ENCODE results near the gene RDX.

RDX gene

DNA sequence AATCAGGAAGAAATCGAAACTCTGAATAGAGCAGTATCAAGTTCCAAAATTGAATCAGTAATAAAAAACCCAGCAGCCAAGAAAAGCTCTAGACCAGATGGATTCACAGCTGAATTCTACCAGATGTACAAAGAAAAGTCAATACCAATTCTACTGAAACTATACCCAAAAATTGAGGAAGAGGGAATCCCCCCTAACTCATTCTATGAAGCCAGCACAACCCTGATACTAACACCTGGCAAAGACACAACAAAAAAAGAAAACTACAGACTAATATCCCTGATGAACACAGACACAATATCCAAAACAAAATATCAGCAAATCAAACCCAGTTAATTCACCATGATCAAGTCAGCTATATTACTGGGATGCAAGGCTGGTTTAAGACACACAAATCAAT is 105.5 kb downstream of the RDX start:
- H3K4me3 ChIP-seq (ENCODE audit: low read depth, low read length) = no peak overlapping the region
- TF ChIP-seq CTCF (IDR thresholded peaks at IDR 0.05; ENCODE audit: borderline replicate concordance, insufficient read depth, low read depth, low read length) = no peak

DNA sequence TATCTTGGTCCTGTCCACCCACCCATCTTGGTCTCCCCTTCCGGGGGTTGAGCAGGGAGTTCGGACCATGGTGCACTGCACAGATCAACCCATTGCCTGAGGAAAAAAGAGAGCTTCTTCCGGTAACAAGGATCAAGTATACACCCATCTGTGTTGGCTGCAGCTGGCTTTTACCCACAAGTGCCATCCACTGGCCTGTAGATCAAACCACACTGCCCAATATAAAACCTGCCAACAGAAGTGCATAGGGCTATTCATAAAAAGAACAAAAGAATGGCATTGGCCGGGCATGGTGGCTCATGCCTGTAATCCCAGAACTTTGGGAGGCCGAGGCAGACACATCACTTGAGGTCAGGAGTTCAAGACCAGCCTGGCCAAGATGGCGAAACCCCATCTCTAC is 108.7 kb downstream of the RDX start:
- H3K4me3 ChIP-seq (ENCODE audit: low read depth, low read length) = no peak overlapping the region
- no peak for TF ChIP-seq CTCF (IDR thresholded peaks at IDR 0.05; ENCODE audit: borderline replicate concordance, insufficient read depth, low read depth, low read length)

DNA sequence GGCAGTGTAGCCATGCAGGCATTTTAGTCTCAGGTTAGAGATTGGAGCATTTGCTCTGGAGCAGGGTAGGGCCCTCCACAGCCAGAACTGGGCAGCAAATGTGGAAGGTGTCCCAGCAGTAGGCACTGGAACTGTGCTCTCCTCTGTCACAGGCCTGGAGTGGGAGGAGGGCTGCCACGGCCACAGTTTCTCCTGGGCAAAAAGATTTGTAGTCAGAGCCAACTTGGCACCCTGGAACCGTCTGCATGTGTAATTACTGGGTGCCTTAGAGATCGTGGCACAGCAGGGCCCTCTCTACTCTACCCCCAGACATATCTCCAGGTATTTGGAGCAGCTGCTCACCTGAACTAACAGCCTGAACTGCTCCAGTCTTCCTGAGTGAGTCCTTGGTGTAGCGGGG is 109.5 kb downstream of the RDX start:
- TF ChIP-seq CTCF (IDR thresholded peaks at IDR 0.05; ENCODE audit: borderline replicate concordance, insufficient read depth, low read depth, low read length) = no peak
- H3K4me3 ChIP-seq (ENCODE audit: low read depth, low read length) = no peak overlapping the region

- H3K4me3 ChIP-seq (ENCODE audit: low read depth, low read length) = no peak overlapping the region
- no peak for TF ChIP-seq CTCF (IDR thresholded peaks at IDR 0.05; ENCODE audit: borderline replicate concordance, insufficient read depth, low read depth, low read length)
Observed at GRCh38 chr11:110186456-110186855, 110.0 kb downstream of the RDX start.

DNA sequence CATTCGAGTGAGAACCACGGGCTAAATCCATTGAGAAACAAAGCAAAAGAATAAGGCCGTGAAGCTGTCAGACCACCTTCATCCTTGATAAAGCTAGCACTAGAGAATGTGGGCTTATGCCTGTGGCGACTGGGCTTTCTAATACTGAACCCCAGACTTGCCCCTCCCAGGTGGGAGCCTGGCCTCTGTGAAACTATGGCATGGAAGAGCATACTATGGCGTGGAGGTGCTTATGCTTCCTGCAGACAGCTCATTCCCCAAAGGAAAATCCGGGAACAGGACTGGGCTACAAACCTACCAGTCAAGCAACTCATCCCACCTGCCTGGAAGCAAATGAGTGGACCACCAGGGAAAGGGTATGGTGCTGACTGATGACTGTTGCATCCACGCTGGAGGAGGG is 110.8 kb downstream of the RDX start:
- H3K4me3 ChIP-seq (ENCODE audit: low read depth, low read length) = no peak overlapping the region
- TF ChIP-seq CTCF (IDR thresholded peaks at IDR 0.05; ENCODE audit: borderline replicate concordance, insufficient read depth, low read depth, low read length) = no peak

DNA sequence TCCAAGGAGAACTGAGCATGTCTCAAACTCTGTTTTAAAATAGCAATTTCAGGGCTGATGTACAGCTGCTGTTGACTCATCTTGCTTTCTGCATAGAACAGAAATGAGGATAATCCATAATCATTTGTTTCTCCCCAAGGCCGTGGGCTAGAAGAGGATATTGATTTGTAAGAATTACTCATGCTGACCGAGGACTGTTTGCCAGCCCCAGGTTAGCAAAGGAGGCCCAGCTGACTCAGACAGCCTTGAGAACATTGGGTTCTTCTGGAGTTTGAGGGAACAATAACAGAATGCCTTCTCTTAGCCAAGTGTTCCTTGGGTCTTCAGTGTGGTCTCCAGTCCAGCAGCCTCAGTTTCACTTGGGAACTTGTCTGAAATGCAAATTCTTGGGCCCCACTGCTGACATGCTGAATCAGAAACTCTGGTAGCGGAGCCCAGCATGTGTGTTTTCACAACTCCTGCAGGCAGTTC is 111.3 kb downstream of the RDX start:
- TF ChIP-seq CTCF (IDR thresholded peaks at IDR 0.05; ENCODE audit: borderline replicate concordance, insufficient read depth, low read depth, low read length) = no peak
- H3K4me3 ChIP-seq (ENCODE audit: low read depth, low read length) = no peak overlapping the region

GRCh38 chr11:110184456-110184855 is 112.0 kb downstream of the RDX start:
- H3K4me3 ChIP-seq (ENCODE audit: low read depth, low read length) = no peak overlapping the region
- TF ChIP-seq CTCF (IDR thresholded peaks at IDR 0.05; ENCODE audit: borderline replicate concordance, insufficient read depth, low read depth, low read length) = no peak
